HuH-7 (cell line): ENCODE measurements around the gene SCP2D1.

Experiments
- DNase-seq: peaks from one replicate; pipeline ENCODE4 v3.0.0; 2011; ENCODE audit warnings: low spot score

The SCP2D1 gene

DNA sequence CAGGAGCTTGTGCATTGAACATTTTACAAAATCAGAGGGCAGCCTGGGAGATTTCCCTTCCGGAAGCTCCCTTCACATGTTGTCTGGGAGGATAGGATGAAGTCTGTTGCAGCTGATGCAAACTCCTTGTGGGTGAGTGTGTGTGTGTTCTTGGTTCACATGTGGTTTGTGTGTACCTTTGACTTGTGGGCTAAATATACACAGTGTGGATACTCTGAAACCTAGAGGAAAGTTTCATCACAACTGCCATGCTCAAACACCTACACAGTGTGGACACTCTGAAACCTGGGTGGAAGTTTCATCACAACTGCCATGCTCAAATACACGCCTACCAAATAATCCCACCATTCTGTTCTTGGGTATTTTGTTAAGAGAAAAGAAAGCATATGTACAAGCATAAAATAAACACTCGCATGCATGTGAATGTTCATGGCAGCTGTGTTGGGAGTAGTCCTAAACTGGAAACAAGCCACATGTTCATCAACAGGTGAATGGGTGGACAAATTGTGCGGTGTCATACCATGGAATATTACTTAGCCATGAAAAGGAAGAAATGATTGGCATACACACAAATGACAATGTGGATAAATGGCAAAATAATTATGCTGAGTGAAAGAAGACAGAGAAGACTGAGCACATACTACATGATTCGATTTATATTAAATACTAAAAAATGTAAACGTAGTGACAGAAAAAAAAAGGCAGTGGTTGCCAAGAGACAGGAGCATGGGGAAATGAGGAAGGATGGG lies 1.8 kb downstream of the SCP2D1 start:
- DNase-seq = no peak

DNA sequence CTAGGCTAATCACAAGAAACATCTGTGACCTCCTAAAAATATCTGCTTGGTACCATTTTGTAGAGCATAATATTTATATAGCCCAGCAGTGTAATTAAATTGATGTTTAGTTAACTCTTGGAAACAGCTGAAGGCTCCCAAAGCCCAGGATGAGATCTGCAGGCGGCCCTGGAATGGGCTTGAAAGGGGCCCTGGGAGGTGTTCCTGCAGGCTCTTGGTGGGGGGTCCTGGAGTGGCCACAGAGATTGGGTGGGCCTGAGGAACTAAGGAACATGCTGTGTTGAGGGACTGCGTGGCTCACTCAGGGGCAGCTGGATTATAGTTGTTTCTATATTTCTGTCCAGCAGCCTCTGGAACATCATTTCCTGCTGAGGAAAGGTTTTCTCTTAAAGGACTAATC lies 9.2 kb downstream of the SCP2D1 start:
- no peak for DNase-seq

DNA sequence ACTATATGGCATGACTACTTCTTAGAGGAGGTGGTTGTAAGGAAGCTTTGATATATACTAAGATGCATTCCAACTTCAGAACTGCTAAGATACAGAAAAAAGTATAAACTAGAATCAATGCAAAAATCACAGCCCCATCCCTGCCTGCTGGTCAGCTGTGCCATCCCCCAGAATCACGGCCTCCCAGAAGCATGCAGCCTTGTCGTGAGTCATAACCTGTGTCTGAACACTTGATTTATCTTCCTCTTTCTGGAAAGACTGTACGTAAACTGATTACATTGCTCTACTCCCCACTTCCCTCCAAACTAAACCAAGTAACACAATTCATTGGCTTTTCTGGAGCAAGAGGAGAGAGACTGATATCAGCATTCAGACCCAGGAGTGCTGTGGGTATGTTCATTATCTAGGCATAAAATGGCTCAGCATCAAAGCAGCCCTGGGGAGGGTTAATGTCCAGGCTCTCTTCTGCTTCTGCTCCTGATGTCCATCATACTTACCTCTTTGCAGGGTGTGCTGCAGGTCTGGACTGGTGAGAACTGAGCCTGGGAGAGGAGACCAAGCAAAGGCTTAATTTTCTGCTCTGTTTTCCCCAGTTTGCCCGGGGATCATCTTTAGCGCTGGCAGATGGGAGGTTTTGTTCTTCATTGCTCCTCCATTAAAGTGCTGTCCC lies 18.4 kb downstream of the SCP2D1 start:
- no peak for DNase-seq

DNA sequence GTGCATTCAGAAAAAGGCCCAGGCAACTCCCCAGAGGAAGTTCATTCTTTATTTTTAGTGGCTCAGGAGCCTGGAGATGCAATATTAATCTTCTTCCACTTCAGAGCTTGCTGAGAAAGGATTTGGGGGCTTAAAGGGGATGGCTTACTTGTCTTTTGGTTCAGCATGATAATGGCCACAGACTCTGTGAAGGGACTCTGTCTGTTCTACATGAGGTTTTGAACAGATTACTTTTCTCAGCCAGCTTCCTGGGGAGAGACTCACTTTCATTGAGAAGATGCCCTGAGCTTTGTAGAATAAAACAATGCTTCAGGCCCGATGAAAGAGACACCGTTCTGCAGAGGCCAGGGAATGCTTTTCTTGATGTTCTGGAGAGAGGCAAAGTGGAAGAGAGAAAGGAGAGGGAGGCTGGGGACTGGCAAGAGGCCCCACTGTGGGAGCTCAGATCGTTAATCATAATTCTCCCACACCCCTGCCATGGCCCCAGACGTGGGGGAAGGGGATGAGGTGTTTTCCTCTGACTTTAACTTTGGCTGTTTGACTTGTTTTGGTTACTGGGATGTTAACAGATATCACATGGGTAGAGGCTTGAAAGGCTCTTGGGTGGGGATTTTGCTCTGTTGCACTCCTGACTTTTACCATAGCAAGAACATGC lies 19.1 kb downstream of the SCP2D1 start:
- no peak for DNase-seq

DNA sequence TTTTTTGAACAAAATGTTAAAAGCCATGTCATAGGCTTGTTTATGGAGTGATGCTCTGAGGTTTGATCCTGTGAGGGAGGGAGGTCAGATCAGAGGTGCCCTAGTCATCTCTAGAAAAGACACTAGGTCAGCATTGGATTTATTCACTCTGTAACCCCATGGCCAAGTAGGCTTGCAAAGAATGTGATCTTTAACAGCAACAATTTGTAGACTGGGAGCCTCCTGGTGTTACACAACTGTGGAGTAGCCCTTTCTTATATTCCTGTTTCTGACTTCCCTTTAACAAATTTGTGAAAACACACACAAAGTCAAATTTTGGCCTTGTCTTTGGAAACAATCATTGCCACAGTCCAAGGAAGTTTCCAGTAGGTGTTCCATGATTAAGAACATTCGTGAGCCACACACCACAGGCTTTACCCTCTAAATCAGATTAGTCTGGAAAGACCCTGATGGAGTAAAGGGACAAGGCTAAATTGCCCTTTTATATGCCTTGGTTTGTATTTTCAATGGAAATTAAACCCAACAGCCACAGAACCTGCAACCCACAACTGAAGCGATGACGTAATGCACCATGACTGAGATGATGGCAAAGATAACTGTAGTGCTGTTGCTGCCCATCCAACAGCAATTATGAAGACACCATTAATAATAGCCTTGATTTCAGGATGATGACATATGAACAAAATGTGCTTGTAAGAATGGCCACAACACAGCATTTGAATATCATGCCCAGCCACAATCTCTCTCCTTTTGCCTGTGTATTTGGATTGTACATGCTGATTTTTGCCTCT lies 22.1 kb downstream of the SCP2D1 start:
- DNase-seq = no peak

DNA sequence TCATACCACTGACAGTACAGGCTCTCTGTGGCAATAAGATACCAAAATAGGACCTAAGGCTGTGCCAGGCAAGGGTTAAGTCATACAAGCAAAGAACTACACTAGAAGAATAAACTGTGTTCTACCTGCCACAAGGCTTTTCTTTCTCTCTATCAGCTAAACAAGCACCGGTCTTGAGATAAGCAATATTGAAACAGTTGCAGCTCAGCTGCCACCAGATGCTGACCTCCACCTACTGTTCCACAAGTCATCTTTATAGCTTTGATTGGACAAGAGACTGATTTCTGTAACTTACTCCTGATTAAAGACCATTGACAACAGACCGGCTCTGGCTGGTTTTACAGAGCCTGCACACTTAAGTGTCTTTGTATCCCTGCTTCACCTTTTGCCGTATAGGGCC lies 24.1 kb downstream of the SCP2D1 start:
- no peak for DNase-seq

DNA sequence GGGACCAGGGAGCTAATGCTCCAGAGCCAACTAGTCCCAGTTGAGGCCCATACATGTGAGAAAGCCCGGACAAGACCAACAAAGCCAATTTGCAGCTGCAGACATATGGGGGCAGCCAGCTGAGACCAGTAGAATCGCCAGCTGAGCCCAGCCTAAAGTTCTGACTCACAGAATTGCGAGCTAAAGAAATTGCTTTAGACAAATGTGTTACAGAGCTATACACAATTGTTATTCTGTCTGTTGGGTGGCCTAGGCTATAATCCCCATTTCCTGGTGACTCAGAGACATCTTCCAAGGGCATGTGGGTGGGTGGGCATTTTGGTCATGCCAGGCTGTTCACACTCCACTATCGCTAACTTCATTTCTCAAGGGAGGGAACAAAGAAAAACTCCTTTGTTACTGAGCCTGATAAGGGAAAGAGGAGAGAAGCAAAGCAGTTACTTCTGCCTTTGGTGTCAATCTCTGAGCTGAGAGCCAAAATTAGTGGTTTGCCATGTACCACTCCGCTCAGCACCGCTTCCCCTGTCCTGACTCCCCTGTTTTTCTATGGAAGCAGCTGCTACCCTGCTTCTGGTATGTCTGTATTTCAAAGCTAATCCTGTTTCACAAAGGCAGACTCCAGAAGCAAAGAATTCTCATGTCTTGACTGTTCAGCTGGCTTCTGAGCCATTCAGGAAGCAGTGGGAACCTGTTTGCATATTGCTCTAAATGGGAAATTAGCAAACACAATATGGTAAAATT lies 26.1 kb downstream of the SCP2D1 start:
- no peak for DNase-seq

DNA sequence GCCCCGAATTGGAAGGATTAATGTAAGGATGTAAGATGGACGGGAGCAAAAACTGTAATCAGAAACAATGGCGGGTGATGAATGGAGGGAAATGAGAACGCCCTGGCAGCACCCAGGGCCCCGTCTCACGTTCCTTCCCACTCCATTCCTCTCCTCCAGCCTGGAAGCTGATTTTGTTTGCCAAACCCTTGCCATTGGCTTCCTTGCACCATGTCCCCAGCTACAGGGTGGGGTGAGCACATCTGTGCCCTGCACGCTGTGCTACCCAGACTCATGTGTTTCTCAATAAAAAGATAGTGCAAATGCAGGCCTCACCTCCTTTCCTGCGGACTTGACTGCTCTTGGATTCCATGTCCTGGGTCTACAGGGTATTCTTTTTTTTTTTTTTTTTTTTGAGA lies 26.7 kb downstream of the SCP2D1 start:
- no peak for DNase-seq

DNA sequence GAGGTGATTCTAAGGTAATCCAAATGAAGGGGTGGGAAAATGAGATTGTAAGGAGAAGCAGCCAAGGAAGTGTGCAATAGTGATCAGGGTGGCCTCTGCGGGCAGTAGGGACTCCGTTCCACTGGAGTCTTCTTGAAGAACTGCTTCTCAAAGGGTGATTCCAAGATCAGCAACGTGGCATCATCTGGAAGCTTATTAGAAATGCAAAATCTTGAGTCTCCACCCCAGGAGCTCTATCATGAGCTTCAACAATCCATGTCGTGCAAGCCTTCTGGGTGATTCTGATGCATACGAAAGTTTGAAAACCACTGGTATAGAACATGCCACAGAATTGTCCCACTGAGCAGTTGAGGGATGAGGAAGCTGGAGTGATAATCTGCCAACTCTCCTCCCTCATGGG lies 31.4 kb downstream of the SCP2D1 start:
- DNase-seq = no peak

DNA sequence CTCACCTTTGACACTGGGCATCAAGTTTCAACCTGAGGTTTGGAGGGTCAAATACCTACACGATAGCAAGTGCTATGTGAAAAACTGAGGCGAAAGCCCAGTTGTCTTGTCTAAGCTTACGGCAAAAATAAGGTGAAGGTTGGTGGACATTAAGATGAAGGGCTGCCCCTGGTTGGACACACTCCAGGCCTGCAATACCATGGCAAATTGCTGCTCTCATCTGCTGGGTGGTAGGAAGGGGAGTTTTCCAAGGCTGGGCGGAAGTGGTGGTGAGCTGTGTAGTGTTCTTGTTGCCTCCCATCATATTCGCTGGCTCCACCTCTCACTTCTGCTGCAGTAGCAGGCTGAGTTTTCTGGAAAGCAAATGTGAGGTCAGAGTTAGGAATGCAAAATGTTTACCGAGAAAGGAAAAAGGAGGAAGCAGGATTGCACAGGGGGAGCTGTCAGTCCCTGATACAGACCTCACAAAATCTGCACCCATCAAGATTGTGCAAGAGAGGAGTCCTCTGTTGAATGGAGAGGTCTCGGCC lies 33.7 kb downstream of the SCP2D1 start:
- no peak for DNase-seq

DNA sequence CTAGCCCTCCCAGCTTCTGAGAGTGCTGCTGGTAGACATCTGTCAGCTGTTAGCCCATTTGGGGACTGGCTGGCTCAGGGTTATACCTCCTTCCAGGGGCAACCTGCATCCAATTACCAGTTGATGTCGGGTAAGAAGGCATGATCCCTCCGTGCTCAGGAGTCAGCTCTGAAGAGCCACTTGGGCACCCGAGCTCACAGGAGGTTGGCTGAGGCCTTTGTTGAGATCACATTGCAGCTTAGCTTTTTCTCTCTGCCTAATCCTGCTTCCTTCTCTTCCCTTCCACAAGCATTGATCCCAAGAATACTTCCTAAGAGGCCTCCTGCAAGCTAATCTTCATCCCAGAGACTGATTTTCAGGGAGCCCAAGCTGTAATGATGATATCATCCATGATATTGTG lies 35.5 kb downstream of the SCP2D1 start:
- no peak for DNase-seq

DNA sequence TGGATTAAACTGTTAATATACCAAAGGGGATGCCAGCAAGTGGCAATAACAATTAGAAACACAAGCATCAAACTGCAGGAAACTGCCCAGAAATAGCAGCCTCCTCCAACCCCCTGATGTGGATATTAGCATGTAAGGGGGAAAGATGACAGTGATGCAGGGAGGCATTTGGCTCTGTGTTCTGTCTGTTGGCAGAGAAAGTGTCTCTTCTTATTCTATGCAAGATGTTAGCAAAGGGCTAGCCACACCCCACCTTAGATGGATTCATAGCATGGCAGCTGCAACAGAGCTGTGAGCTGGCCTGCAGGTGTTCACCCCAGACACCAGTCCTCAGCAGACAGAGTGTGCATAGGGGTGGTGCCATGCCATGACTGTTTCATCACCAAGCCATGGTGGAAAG lies 38.0 kb downstream of the SCP2D1 start:
- DNase-seq = no peak

DNA sequence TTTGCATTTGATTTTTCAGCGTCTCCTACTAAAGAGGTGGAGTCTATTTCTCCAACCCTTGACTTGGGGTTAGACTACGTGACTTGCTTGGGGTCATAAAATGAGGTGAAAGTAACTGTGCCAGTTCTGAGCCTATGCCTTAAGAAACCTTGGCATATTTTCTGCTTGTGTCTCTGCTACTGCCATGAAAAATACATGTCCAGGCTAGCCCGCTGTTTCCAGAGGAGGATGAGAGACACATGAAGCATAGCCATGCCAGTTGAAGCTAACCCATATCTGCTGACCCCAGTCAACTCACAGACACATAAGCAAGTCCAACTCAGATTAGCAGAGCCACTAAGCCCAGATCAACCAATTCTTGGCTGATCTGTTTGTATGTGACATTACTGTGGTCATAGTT lies 38.7 kb downstream of the SCP2D1 start:
- no peak for DNase-seq

DNA sequence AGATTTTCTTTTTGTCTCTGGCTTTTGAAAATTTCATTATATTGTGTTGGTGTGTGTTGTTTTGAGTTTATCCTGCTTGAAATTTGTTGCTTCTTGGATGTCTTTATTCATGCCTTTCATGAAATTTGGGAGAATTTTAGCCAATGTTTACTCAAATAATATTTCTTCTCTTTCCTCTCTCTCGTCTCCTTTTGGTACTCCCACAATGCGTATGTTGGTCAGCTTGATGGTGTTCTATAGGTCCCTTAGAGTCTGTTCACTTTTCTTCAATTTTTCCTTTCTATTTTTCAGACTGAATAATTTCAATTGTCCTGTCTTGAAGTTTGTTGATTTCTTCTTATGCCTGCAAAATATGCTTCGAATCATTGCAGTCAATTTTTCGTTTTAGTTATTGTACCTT lies 39.6 kb downstream of the SCP2D1 start:
- no peak for DNase-seq

DNA sequence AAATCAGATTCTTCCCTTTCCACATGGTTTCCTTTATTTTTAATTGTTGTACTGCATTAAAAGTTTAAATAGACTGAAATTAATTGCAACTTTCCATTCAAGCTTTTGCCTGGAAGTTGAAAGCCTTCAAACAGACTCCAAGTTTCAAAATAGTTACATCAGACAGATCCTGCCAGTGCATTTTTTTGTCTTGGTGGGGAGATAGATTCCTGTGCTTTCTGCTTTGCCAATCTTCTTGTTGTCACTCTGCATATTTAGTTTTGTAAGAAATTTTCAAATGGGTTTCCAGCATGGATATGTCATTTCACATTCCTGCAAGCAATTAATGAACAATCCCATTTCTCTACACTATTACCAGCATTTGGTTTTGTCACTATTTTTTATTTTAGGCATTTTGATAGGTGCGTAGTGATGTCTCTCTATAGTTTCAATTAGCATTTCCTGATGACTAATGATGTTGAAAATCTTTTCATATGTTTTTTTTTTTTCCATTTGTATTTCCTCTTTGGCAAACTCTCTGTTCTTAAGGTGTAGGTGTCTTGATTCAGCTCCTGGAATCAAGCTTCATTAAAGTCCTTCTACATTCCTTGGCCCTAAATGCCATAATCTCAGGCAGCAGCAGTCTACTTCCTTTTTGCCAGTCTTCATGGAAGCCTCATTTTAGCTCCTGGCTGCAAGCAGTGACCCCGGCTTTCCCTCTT lies 40.5 kb downstream of the SCP2D1 start:
- DNase-seq = no peak

DNA sequence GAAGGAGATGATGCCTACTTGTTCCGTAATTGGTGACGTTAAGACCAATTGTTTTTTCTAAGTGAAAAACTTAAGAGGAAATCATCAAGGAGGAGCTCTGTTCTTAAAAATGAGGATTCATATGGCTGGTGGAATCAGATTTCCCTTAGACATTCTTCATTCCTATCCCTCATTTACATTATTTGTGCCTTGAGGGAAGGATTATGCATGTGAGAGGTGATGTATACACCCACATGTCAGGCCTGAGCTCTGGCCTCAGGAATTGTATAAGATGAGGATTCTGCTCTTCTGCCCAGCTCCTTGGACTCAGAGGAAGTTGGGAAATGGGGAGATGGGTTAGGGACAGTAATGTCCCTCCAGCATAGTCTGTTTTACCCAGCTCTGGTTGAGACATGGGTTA lies 42.3 kb downstream of the SCP2D1 start:
- no peak for DNase-seq

DNA sequence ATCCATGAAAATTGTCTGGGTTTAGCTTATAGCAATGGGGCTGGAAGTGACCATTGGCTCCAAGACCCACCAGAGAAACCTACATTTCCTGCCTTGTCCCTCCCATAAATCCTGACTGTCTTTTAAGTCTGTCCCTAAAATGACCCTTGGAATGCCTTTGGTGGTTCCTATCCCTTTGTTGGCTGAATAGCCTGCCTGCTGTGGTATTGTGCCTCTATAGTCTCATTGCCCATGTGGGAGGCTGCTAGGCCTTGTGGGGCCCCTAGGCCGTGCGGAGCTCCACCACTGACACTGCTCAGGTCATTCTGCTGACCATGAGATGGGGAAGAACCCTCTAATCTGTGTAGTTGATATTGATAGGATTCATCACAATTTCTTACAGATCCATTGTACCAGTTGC lies 43.3 kb downstream of the SCP2D1 start:
- DNase-seq = no peak

DNA sequence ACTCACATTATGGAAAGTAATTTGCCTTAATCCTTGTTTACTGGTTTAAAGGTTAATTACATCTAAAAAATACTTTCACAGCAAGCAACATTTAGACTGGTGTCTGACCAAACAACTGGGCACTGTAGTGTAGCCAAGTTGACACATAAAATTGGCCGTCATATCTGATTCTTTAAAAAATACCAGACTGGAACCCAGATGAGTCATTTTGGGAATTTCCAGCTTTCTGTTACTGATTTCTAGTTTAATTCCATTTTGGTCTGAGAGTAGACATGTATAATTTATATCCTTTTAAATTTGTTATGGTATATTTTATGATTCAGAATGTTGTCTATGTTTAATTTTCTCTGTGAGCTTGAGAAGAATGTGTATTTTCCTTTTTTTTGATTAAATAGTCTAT lies 44.1 kb downstream of the SCP2D1 start:
- DNase-seq = no peak

DNA sequence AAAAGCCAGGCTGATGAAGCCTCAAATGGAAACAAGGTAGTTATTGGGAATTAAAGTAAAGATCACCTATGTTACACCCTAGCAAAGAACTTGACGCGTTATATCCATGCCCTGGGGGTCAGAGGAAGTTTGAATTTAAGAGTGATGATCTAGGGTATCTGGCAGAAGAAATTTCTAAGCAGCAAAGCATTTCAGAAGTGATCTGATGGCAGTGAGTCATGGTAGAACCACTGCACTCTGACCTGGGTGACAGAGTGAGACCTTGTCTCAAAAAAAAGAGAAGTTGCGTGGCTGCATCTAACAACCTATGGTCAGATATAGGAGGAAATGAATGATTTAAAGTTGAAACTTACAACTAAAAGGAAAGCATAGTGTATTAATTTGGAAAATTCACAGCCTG lies 45.2 kb downstream of the SCP2D1 start:
- no peak for DNase-seq
